Retinal pigment epithelial cell (primary cell): ENCODE data around the gene AGAP1.

Experiments used
- DNase-seq: peaks from one replicate; pipeline ENCODE4 v3.0.0-alpha.2; 2010; ENCODE audit warnings: low read depth
- H3K4me3 ChIP-seq: 2 replicates; pipeline ENCODE4 v1.5.1; 2011; ENCODE audit warnings: mild to moderate bottlenecking, low read length, control low read depth, moderate library complexity
- TF ChIP-seq, protein P1 (sequence below): conservative IDR thresholded peaks from 2 replicates; pipeline ENCODE4 v1.5.1; 2011; ENCODE audit warnings: low read depth, low read length, control low read depth, inconsistent platforms

Gene AGAP1

DNA sequence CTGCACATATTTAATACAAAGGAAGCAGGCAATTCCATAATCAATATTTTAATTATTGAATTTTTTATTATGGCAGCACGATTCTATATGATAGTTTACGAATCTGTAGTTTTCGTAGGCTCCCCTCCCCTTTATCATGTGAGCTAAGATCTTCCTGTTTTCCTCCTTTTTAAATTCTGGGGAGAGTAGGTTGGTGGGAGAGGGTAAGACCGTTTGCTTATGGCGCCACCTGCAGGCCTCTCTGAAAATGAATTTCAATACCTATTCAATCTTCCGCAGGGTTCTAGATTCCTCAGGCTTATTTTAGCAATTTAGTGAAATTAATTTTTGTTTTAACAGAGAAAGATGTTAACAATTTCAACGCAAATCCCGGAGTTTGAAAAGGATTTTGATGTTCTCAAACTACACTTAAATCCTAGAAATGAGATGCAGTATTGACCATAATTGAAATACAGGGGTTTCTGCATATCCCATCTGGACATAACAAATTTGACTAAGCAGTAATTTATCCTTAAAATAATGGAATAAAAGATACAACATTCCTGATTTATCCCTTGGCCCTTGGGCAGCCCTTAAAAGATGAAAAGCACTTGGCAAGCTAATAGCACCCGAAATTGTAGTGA is 687.1 kb downstream of the AGAP1 start:
- no peak overlapping the region for H3K4me3 ChIP-seq

More for the DNA sequence above, 687.1 kb downstream of the AGAP1 start:
- TF ChIP-seq, protein P1, sequence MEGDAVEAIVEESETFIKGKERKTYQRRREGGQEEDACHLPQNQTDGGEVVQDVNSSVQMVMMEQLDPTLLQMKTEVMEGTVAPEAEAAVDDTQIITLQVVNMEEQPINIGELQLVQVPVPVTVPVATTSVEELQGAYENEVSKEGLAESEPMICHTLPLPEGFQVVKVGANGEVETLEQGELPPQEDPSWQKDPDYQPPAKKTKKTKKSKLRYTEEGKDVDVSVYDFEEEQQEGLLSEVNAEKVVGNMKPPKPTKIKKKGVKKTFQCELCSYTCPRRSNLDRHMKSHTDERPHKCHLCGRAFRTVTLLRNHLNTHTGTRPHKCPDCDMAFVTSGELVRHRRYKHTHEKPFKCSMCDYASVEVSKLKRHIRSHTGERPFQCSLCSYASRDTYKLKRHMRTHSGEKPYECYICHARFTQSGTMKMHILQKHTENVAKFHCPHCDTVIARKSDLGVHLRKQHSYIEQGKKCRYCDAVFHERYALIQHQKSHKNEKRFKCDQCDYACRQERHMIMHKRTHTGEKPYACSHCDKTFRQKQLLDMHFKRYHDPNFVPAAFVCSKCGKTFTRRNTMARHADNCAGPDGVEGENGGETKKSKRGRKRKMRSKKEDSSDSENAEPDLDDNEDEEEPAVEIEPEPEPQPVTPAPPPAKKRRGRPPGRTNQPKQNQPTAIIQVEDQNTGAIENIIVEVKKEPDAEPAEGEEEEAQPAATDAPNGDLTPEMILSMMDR = peak; percentile 73
- no peak for DNase-seq
